Lower leg skin (tissue), 4 donors: Measurements from ENCODE around the gene LRRC23. TPM values are rescaled to one million over a fixed set of nuclear protein-coding genes. Genes with fewer than 3 reads are reported as not detected.

ENCODE experiments used
- DNase-seq, 2 donors: peaks; one replicate each; pipeline ENCODE4 v3.0.0-alpha.2; 2019; ENCODE audit warnings: low spot score in 2 of 2
- H3K4me3 ChIP-seq: fragments of 200-600 bp; sonication (generic); 2 replicates; pipeline ENCODE4 v1.5.1; 2017; ENCODE audit warnings: mild to moderate bottlenecking, low read depth; ENCODE audit not compliant: poor library complexity, severe bottlenecking
- CTCF ChIP-seq, 3 donors: fragments of 450-650 bp; IDR thresholded peaks; one replicate each; pipeline ENCODE4 v1.5.1; 2016; ENCODE audit warnings: antibody characterized with exemption in 3 of 3, mild to moderate bottlenecking in 3 of 3, moderate library complexity in 2 of 3
- POLR2A ChIP-seq, 2 donors: fragments of 450-650 bp; IDR thresholded peaks; one replicate each; pipeline ENCODE4 v1.6.1; 2016 to 2017; ENCODE audit warnings: antibody characterized with exemption in 2 of 2, mild to moderate bottlenecking in 1 of 2, moderate library complexity in 1 of 2
- WGBS, 2 donors: methylation state at CpG; one replicate each; pipeline ENCODE4 v1.1.5; 2018; 5-methylcytosine and 5-hydroxymethylcytosine counted together
- intact Hi-C: fragments of 100-400 bp; cut with DNase I; formaldehyde crosslinking; loops from one replicate; pipeline ENCODE4 v1.15.0; 2023; ENCODE audit warnings: low total_unique reads
- total RNA-seq, 4 donors: library from RNA; depleted of rRNA; stranded (reverse); fragments of >200 nt; gene quantifications; one replicate each; pipeline ENCODE4 v1.1.0, GENCODE V29; 2016

The LRRC23 gene
- total RNA-seq, 4 donors from 2014 or later = 6.4 to 11.5 (median 8.2) TPM

- DNase-seq = no peak
Observed at GRCh38 chr12:6953442-6954315, 49.1 kb downstream of the LRRC23 start.

GRCh38 chr12:6954316-6955107, 49.9 kb downstream of the LRRC23 start:
- no peak overlapping the region for H3K4me3 ChIP-seq
- intact Hi-C loops = loop anchor here (10.0 kb wide), 1 partner anchor 140 kb away; the partner anchor contains the start of gene C1R
- DNase-seq = no peak
- 88 to 91% methylated on average over 18 to 21 of the region's 21 CpGs for WGBS, 2 donors
- TF ChIP-seq CTCF (IDR thresholded peaks at IDR 0.05) (no peak), POLR2A (IDR thresholded peaks at IDR 0.05) (no peak)

More at GRCh38 chr12:6953442-6954315, 49.1 kb downstream of the LRRC23 start:
- intact Hi-C loops = loop anchor here (10.0 kb wide), 1 partner anchor 141 kb away; the partner anchor contains the start of gene C1R
- 59% methylated on average over 24 of the region's 24 CpGs for WGBS, 2 donors
- no peak overlapping the region for H3K4me3 ChIP-seq
- TF ChIP-seq CTCF (IDR thresholded peaks at IDR 0.05) (no peak), POLR2A (IDR thresholded peaks at IDR 0.05) (no peak)

- no peak for DNase-seq
- H3K4me3 ChIP-seq = no peak overlapping the region
- 81 to 87% methylated on average over 21 to 22 of the region's 22 CpGs for WGBS, 2 donors
- intact Hi-C loops = loop anchor here (10.0 kb wide), 1 partner anchor 139 kb away; the partner anchor contains the start of gene C1R
- TF ChIP-seq POLR2A (IDR thresholded peaks at IDR 0.05) (no peak), CTCF (IDR thresholded peaks at IDR 0.05) (no peak)
Observed at GRCh38 chr12:6955108-6956020, 50.7 kb downstream of the LRRC23 start.

GRCh38 chr12:6956021-6956727, 51.6 kb downstream of the LRRC23 start:
- intact Hi-C loops = loop anchor here (10.0 kb wide), 1 partner anchor 139 kb away; the partner anchor contains the start of gene C1R
- TF ChIP-seq POLR2A (IDR thresholded peaks at IDR 0.05) (no peak), CTCF (IDR thresholded peaks at IDR 0.05) (no peak)
- 81 to 82% methylated on average over 28 of the region's 28 CpGs for WGBS, 2 donors
- no peak overlapping the region for H3K4me3 ChIP-seq
- DNase-seq = peak in 1 of 2 donors; percentile 88
